GM19395 (cell line): ENCODE results near the gene GSE1.

Experiments
- ATAC-seq: cut with Tn5 transposase; IDR thresholded peaks from one replicate; pipeline ENCODE4 v1.9.1; 2021; ENCODE audit warnings: mild to moderate bottlenecking, moderate library complexity; ENCODE audit not compliant: unreplicated experiment

The GSE1 gene

DNA sequence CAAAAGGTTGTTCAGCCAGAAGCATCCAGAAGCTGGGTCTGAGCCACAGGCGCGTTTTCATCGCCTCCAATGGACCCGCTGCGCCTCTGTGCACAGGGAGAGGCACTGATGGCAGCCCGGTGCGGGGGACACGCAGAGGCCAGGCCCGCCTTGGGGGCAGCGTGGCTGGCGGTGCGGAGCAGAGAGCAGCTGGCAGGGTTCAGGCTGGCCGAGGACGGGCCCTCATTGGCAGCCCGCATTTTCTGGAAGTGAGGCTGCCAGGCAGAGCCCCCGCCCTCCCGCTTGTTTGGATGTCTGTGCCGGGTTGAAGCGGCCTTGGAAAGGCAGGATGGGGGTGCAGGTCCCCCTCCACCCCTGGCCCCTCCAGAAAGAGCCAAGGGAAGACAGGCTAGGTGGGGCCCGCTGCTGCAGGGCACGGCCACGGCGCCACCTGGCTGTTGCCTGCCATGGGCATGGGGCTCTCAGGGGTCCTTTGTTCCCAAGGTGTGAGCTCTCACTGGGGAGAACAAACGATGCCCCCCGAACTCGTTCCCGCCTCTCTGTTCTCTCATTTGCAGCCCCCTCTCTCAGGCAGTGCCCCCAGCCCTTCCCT, 18.8 kb downstream of the GSE1 start:
- ATAC-seq, result no peak

- no peak for ATAC-seq
Observed at GRCh38 chr16:85632709-85633437, 19.8 kb downstream of the GSE1 start.

GRCh38 chr16:85633438-85633743, 20.3 kb downstream of the GSE1 start:
- ATAC-seq, result no peak

DNA sequence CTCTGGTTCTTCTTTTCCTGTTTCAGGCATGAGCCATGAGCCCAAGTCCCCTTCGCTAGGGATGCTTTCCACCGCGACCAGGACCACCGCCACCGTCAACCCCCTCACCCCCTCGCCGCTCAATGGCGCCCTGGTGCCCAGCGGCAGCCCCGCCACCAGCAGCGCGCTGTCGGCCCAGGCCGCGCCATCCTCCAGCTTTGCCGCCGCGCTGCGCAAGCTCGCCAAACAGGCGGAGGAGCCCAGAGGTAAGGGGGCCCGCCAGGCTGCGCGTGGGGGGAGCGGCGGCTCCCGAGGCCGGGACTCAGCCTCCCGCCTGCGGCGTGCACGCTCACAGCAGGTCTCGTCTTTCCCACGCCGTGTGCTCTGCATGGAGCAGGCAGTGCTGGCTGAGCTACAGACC, 20.8 kb downstream of the GSE1 start:
- ATAC-seq, result no peak

GRCh38 chr16:85634747-85635544, 21.8 kb downstream of the GSE1 start:
- ATAC-seq, result no peak

GRCh38 chr16:85635545-85636140, 22.5 kb downstream of the GSE1 start:
- no peak for ATAC-seq

DNA sequence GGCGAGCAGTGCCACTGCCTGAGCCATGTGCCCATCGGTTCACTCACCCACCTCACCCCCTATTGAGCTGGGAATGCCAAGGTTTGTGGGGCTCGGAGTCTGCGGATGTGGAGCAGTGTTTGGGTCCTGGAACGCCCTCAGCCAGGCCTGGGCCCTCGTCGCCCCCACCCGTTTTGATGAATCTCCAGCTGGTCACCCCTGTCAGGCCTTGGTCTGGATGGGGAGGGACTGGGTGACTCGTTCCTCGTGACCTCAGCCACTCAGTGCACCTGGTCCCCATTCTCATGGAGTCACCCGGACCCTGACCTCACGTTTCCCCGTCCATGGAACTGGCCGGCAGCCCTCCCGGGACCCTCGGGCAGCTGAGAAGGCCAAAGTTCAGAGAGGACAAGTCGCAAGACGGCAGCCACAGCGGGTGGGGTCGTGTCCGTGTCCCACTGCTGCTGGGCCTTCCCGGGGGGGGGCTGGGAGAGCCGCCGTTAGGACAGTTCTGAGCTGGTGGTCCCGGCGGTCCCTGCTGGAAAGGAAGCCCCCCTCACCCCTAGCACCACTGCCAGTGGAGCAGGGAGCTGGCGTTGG, 23.2 kb downstream of the GSE1 start:
- ATAC-seq, result no peak

DNA sequence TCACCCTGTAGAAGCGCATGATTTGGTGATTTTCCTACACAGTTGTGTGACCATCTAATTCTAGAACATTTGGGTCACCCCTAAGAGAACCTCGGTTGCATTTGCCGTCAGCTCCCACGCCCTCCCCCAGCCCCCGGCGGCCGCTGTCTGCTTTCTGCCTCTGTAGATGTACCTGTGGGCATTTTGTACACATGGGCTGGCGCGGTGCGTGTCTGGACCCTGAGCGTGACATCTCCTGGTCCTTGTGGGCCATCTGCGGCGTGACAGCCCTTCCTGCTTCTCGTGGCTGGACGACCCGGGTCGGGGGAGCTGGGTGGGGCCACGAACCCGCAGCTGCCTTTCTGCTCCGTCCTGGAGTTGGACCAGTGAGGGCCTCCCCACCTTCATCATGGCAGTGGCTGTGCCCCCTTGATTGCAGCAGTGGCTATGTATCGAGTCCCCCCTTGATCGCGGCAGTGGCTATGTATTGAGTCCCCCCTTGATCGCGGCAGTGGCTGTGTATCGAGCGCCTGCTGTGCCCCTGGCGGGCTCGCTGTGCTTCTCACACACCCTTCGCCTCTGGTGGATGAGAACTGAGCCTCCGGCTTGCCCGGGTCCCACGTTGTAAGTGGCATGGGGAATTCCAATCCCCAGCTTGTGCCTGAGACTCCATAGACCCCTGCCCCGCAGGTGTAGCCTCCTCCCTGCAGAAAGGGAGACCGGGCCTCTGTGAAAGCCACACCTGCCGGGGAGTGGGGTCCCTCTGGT, 24.1 kb downstream of the GSE1 start:
- no peak for ATAC-seq

DNA sequence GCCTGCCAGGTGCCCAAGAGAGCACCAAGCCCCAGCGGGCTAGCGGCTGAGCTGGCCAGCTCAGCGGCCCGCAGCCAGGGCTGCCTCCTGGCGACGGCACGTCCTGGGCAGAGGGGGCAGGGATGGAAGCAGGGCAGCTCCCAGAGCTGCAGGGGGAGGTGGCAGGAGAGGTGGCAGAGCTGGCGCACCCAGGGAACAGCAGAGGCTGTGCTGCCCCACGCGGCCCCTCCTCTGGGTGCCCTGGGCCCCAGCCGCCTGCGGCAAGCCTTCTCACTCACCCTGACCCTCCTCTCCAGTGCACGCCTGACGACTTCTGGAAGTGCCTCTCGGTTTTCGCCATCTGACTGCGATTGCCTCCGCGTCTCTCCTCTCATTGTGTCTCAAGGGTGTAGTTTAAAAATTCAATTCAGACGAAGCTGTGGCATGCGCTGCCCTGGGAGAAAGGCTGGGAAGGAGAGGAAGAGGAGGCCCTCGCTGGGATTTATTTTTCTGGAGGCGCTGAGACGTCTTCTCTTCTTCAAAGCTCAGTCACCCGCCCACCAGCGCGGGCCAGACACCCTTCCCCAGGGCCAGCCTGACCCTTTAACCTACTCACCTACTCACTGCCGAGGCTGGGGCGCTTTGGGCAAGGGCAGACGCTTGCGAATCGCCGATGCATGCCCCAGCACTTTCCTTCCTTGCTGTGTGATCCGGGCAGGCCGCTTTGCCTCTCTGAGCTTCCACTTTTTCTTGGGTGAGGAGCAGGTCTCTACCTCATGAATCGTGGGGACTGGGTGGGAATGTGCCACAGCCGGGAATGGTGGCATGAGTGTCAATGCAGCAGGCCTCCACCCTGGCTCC, 24.9 kb downstream of the GSE1 start:
- no peak for ATAC-seq

- ATAC-seq, result no peak
Observed at GRCh38 chr16:85638695-85639409, 25.7 kb downstream of the GSE1 start.

DNA sequence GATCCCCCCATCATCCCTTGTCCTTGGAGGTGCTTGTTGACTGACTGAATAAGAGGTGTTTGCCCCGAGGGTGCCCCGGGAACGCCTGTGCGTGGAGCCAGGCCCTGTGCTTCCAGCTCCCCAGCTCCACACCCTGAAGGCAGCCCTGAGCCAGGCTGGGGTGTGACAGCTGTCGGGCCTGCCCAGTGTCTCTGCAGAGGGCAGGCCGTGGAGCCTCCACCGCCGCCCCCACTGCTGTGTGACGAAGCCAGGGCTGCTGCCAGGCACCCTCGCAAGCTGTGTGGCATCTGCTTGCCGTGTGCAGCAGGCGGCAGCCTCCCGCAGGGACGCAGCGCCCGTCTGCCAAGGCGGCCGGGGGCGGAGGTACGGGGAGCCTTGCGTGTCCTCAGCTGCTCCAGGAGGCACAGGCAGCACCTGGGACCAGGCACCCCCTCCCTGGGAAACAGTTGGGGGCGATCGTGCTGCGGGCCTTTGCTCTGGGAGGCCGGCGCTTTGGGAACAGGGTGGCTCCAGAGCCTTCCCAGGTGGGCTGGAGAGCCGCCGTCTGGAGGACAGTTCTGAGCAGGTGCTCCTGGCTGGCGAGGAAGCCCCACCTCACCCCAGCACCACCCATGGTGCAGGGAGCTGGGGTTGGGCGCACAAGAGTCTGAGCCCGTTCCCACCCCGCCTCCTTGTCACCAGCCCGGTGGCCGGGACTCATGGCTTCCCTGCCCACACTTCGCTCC, 26.6 kb downstream of the GSE1 start:
- no peak for ATAC-seq

GRCh38 chr16:85640254-85640558, 27.1 kb downstream of the GSE1 start:
- no peak for ATAC-seq

GRCh38 chr16:85640585-85640984, 27.5 kb downstream of the GSE1 start:
- no peak for ATAC-seq

DNA sequence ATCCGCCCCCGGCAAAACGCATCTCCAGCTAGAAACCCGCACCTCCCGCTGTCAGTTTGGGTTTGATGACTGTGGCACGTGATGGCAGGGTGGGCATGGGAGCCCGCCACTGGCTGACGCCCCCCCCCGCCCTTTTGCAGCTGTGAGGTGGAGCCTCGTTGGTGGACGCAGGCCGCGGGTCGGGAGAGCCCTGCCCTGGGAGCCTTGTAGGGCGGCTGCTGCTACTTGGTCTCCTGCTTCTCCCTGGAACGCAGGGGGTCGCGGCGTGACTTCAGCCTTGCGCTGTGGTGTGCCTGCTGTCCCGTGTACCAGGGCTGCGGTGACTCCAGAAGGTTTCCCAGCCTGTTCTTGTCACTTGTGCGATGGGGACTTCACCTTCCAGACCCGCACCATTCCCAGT, 28.2 kb downstream of the GSE1 start:
- ATAC-seq, result no peak

DNA sequence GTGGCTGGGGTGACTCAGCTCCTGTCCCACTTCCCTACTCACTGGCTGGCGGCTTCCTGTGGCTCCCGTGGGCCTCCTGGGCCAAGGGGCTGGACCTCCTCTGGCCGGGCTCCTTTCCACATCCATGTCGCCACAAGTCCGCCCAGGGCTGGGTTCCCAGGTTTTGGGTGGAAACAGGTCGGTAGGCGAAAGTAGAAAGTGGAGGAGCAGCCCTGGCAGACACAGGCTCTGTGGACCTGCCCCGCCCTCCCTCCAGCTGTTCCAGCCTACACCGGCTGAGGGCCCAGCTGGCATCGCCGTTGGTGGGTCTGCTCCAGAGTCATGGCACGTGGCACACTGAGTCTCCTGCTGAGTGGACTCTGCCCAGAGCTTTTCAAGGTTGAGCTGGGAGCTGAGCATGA, 28.7 kb downstream of the GSE1 start:
- ATAC-seq, result no peak

- no peak for ATAC-seq
Observed at GRCh38 chr16:85642762-85643358, 29.7 kb downstream of the GSE1 start.

GRCh38 chr16:85643631-85644030, 30.5 kb downstream of the GSE1 start:
- no peak for ATAC-seq

GRCh38 chr16:85644093-85644712, 31.1 kb downstream of the GSE1 start:
- no peak for ATAC-seq
